Heart left ventricle (tissue), 13 donors: ENCODE results near the gene KREMEN2.

Experiments
- POLR2A ChIP-seq, 2 donors: fragments of 450-650 bp; IDR thresholded peaks; one replicate each; pipeline ENCODE4 v1.6.1; 2017; ENCODE audit warnings: antibody characterized with exemption in 2 of 2, mild to moderate bottlenecking in 2 of 2, moderate library complexity in 2 of 2
- TF ChIP-seq, protein P1 (sequence below), 12 donors: fragments of 200-600 bp; sonication (generic) in 4 of 12; IDR thresholded peaks; one replicate each; pipeline versions ENCODE4 v1.5.0 to v1.8.0; 2018 to 2022; ENCODE audit warnings: antibody characterized with exemption in 12 of 12, mild to moderate bottlenecking in 5 of 12
- donor health status: ischemic (EF 13 %, LVEDD 7.1; RV severe dilation, severe dysfunction).
- donor health status: DM: no; HTN: yes; CAD: no.
- donor health status: DM: no; HTN: no; CAD: no.
- donor health status: ischemic (EF 25% LVEDD 6.9; RV normal size, moderate dysfunction).
- donor health status: ischemic (EF 25% LVEDD 5.7; RV mildly dilated, moderate dysfunction).
- donor health status: ischemic (EF 35%, LVEDD 5.7; RV mildly dilated, moderate dysfunction).
- donor health status: nonischemic (EF 11% LVEDD 7.7; RV severe dilation, severe dysfunction).
- donor health status: DM: yes; HTN: yes; CAD: no.
- donor health status: PGD.
- donor health status: ischemic (EF 29% LVEDD 5.4; RV normal size, mild dysfunction).
- donor health status: nonischemic (EF 23%, LVEDD 6.1; RV moderate dilation, normal function).

DNA sequence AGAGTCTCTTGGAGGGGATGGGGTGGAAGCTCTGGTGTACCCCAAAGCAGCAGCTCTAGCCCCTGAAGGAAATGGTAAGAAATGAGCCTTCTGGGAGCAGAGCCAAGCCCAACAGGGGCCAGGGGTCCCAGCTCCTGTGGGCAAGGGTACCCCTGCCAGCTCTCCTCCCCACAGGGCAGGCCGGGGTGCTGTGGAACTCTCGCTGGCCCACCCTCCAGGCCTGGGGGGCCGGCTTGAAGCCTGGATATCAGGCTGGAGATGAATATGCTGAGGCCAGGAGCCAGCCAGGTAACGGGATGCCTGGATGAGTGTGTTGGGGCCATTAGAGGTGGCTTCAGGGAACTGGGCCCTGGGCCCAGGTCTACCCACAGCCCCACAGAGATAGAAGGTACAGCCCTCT is 36.5 kb downstream of the KREMEN2 start:
- TF ChIP-seq, protein P1, sequence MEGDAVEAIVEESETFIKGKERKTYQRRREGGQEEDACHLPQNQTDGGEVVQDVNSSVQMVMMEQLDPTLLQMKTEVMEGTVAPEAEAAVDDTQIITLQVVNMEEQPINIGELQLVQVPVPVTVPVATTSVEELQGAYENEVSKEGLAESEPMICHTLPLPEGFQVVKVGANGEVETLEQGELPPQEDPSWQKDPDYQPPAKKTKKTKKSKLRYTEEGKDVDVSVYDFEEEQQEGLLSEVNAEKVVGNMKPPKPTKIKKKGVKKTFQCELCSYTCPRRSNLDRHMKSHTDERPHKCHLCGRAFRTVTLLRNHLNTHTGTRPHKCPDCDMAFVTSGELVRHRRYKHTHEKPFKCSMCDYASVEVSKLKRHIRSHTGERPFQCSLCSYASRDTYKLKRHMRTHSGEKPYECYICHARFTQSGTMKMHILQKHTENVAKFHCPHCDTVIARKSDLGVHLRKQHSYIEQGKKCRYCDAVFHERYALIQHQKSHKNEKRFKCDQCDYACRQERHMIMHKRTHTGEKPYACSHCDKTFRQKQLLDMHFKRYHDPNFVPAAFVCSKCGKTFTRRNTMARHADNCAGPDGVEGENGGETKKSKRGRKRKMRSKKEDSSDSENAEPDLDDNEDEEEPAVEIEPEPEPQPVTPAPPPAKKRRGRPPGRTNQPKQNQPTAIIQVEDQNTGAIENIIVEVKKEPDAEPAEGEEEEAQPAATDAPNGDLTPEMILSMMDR (IDR thresholded peaks at IDR 0.05), result no peak
- no peak for TF ChIP-seq POLR2A (IDR thresholded peaks at IDR 0.05)
